Stimulated activated CD4-positive, alpha-beta T cell treated with anti-CD3 and anti-CD28 coated beads, TNF-alpha, amount 100 ng/mL, for 4 hours (primary cell): ENCODE measurements around the gene LRRC61.
"Not testable (repeated sequence)": the region's sequence is repeated elsewhere in the genome, so short reads cannot be mapped to it uniquely, and the experiment has no call there.

Source experiments
- DNase-seq, 3 experiments: peaks; one replicate each; pipeline ENCODE4 v3.0.0-alpha.2; 2020; ENCODE audit warnings: low read depth in 3 of 3

The LRRC61 gene

DNA sequence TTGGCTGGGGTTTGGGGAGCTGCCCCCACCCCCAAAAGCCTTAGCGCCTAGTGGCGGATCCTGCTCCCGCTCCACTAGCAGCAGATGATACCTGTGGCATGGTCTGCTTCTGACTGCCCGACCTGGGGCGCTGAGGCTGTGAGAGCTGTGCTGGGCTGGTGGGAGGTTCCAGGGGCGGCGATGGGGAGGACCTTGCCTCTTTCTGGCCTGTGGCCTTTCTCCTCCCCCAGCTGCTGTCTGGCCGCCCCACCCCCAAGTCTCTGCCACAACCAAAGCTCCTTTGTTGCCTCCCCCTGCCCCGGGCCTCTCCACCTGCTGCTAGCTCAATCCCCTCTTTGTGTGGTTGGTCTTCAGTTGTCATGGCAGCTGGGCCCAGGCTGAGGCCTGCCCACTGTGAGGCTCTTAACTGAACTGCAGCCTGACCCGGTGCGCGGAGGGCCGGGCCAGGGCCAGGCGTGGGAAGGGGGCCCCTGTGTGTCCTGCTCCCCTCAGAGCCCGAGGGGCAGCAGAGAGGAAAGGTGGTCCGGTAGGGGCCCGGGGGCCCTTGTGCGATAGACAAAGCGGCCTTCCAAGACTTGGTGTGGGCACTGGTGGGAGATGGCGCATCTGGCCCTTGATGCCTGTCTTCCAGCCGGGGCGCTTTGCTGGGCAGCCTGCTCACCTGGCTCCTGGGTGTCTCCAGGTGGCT is 60.7 kb downstream of the LRRC61 start:
- no peak for DNase-seq

DNA sequence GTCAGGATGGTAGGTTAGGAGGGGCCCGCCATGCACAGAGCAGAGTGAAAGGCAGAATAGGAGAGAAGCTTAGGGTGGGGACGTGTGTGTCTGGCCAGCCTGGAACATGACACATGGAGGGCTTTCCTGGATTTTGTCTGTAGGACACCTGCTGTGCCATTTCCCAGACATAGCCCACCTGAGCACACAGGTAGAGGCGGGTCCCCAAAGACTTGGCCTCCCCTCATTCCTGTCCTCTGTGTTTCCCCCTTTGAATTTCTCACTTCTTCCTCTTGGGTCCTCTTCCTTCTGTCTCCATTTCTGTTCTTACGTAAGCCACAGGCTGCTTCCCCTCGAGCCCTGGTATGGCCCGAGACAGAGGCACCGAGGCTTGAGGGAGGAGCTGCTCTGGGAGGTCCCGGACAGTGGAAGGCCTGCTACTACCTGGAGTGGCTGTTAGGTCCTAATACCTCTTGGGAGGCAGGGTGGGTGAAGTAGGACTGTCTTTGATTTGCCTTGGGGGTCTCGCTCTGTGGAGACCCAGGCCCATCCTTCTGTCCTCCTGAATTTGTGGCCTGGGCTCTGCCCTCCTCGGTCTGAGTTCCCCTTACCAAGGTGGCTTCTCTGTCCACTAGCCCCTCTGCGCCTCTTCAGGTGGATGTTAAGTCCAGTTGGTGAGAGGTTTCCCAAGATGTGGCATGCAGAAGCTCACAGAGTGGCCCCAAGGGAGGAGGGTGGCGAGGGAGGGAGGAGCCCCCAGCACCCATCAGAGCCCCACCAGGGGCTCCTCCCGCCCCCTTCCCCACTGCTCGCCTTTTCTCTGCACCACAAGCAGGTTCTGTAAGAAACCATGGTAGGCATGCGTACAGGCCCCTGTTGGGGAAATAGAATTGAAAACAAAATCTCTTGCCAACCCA is 61.5 kb downstream of the LRRC61 start:
- DNase-seq, result no peak

DNA sequence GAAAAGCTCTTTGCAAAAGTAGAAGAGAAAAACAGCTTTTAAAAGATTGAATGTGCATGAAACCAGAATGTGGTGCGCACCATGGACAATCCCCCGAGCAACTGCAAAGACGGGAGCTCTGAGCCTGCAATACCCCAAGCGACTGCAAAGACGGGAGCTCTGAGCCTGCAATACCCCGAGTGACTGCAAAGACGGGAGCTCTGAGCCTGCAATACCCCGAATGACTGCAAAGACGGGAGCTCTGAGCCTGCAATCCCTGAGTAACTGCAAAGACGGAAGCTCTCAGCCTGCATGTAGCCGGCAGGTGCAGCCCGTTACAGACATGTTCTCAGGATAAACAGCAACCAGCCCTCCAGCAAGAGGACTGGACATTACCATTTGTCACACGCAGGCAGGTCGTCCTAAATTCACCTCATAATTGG is 62.2 kb downstream of the LRRC61 start:
- DNase-seq, result no peak

DNA sequence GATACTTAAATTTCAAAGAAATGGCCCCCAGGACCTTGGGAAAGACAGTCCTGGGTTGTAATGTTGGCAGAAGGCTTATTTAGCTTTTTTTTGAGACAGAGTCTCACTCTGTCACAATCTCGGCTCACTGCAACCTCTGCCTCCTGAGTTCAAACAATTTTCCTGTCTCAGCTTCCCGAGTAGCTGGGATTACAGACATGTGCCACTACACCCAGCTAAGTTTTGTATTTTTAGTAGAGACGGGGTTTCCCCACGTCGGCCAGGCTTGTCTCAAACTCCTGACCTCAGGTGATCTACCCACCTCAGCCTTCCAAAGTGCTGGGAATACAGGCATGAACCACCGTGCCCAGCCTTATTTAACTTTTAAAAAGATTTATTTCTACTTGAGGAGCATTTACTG is 62.7 kb downstream of the LRRC61 start:
- not testable (repeated sequence) for DNase-seq
